Stomach (tissue), 4 donors: ENCODE results near the gene TNFSF9.

Experiments
- CTCF ChIP-seq, 7 experiments: fragments of 450-650 bp in 4 of 7; fragments of 200-600 bp in 3 of 7; sonication (generic) in 3 of 7; IDR thresholded peaks; one replicate each; pipeline ENCODE4 v1.5.1; 2016 to 2019; ENCODE audit warnings: antibody characterized with exemption in 7 of 7, control low read depth in 2 of 7, mild to moderate bottlenecking in 1 of 7
- POLR2A ChIP-seq, 4 donors: fragments of 450-650 bp; IDR thresholded peaks; one replicate each; pipeline ENCODE4 v1.6.1; 2016; ENCODE audit warnings: antibody characterized with exemption in 4 of 4, control low read depth in 2 of 4, mild to moderate bottlenecking in 1 of 4, moderate library complexity in 1 of 4
- POLR2AphosphoS5 ChIP-seq, 3 donors: sonication (generic); formaldehyde crosslinking; IDR thresholded peaks; one replicate each; pipeline ENCODE4 v1.6.1; 2016; ENCODE audit warnings: antibody characterized with exemption in 3 of 3

GRCh38 chr19:6500837-6501739 is 29.7 kb upstream of the TNFSF9 start:
- TF ChIP-seq CTCF (IDR thresholded peaks at IDR 0.05) (no peak), POLR2A (IDR thresholded peaks at IDR 0.05) (no peak), POLR2AphosphoS5 (IDR thresholded peaks at IDR 0.05) (no peak)
